Midbrain (tissue), 1 donor: ENCODE measurements around the gene PPIA.

Experiments used
- DNase-seq: peaks from one replicate; lab custom pipeline; 2025; lab: John Stamatoyannopoulos, UW

Gene PPIA

DNA sequence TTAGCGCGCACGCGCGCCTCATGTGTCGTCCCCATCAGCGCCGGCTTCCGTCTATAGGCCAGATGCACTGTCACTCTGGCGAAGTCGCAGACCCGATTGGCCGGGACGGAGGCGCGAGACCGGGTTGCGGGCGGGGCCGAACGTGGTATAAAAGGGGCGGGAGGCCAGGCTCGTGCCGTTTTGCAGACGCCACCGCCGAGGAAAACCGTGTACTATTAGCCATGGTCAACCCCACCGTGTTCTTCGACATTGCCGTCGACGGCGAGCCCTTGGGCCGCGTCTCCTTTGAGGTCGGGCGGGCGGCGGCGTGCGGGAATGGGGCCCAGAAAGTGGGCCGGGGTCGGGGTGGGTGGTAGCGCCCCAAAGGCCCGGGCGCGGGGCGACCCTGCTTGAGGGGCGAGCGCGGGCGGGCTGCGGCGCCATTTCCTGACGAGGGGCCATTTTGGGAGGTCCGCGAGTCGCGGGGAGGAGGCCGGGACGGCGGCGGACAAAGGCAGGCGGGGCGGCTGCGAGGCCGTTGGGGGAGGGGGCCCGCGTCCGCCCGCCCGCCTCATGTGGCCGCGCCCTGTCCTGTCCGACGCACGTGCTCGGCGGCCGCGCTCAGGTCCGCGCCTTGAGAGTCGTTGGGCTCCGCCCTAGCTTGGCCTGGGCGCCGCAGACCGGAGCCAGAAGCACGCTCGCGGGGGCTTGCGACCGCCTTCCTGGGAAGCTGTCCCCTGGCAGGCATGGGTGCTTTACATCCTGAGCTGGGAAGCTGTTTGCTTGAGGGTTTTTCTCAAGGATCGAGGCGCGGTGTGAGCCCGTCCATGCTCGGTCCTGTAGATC lies at the start of gene PPIA:
Gene PPIA (plus strand): TSS at position 178 of the 825 bp plus-strand sequence. CDS start 44 bp downstream, at position 222.
- peak; percentile 98 for DNase-seq

DNA sequence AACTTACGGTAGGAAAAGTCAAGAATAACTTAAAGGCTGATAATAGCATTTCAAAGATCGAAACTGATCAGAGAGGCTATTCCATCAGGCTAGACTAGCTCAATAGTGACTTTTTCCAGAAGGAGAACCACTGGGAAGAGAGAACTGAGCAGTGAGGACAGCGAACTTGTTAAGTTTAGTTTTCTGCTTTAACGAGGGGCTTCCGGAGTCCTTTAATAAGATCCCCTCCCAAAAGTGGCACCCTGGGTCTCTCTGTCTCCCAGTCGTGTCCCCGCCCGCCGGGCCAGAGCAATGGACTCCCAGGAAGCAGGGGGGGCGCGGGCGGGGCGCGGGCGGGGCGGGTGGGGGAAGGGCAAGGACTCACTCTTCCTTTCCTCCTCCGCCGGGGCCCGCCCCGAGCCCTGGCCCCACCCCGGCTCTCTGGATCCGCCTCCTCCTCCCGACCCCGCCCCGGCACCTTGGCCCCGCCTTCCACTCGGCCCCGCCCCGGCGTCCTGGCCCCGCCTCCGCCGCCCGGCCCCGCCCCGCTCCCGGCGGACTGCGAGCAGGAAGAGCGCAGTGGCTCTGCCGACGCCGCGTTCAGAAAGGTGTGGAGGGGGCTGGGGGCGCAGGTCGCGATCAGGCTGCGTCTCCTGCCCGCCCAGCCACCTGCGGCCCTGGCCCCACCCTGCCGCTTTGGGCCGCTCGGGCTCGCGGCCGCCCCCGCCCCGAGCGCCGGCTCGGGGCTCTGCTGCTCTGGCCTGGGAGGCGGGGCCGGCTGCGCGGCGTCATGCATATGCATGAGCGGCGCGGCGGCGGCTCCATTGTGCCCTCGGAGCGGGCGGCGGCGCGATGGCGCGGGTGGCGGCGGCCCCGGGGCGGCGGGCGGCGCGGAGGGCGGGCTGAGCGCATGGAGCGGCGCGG lies 48.2 kb upstream of the PPIA start, which contains the start of gene ZMIZ2:
Gene ZMIZ2 (plus strand): TSS at position 803 of the 903 bp plus-strand sequence. CDS start 7,403 bp downstream, outside the sequence.
- peak; percentile 88 for DNase-seq

DNA sequence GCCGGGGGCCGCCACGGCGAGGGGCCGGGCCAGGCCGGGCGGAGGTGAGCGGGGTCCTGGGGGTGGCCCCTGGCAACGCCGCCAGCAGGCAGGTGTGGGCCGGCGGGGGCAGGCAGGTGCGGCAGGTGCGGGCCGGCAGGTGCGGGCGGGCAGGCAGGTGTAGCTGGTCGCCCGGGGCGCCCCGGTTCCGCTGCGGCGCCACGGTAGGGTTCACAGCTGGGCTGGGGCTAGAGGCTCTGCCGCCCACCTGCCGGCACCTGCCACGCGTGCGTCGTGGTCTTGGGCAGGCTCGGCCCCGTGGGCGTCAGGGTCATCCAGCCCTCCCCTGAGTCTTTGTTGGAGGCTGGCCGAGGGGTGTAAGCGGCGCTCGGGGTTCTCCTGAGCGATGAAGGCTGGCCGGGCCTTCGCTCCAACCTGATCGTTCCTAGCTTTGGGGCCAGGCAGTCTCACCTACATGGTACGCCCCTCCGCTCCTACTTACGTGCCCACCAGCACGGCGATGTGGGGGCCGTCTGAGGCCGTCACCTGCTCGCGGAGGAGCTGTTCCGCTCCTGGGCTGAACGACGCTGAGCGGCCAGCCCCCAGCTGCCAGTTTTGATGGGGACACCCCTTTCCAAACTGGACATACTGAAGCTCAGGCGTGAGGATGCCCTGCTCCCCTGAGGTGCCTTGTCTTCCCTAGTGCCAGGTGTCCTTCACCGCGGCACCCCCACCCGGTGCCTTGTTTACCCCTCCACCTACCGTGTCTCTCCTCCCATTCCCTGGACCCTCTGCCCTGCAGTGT lies 47.3 kb upstream of the PPIA start:
- no peak for DNase-seq

DNA sequence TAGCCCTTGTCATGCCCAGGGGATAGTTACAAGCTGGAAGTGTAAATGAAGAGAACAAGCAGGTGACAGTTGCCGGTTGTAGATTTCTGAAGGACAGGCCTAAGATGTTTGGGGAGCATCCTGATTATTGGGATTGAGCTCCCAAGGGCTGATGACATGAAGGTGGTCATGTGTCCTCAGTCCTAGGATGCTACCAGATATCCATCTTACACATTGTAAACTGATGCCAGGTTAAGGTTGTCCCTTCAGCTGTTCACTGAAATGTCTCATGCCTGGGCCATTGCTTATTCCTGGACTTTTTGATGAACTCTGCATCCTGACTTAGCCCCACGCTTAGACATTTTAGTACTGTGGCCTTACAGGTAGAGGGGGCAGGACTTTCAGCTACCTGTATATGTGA lies 46.5 kb upstream of the PPIA start:
- DNase-seq = no peak

DNA sequence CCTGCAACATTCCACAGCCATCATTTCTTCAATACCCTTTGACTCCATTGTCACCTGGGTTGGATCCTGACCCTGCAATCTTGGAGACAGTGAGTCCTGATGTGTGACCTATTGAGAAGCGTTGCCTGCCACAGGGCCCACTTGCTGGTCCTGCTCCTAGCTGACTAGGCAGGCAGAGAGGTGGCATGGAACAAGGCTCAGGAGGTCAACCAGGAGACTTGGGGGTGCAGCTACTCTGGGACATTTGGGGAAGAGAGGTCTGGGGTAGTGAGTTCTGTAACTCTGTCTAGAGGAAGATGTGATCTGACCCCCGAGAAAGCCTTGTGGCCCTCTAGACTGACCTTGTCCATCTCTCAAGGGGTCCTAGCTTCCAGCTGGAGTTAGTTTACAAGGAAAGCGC lies 46.1 kb upstream of the PPIA start:
- no peak for DNase-seq

DNA sequence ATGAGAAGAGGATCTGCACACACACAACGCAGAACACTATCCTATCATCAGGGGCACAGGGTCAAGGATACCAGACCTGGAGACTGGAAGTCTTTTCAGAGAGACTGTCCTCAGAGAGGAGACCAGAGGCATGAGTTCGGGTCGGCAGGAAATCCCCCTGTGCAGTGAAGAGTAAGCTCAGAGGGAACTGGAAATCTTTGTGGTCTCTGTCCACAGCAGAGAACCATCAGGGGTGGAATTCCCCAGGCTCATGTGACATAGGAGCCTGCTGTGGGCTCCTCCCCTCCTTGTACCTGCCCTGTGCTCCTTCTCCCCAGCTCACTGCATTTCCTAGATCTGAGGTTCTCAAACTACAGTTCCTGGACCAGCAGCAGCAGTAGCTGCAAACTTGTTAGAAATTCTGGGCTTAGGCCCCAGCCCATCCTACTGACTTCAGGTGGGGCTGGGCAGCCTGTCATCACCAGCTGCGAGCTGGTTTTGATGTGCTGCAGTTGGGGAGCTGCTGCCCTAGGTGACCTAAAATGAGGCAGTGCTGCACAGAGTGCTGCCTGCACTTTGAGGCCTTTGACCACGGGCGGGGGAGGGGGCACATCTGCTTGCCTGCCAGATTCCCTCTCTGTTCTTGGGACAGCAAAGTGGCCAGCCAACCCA lies 45.4 kb upstream of the PPIA start:
- DNase-seq = no peak

DNA sequence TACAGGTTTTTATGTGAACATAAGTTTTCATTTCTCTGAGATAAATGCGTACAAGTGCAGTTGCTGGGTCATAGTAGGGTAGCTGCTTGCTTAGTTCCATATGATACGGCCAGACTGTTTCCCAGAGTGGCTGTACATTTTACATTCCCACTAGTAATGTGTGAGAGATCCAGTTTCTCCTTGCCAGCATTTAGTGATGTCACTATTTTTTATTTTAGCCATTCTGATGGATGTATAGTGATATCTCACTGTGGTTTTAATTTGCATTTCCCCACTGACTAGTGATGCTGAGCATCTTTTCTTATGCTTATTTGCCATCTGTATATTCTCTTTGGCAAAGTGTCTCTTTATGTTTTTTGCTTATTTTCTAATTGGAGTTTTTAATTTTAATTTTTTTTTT lies 43.7 kb upstream of the PPIA start:
- DNase-seq = no peak

DNA sequence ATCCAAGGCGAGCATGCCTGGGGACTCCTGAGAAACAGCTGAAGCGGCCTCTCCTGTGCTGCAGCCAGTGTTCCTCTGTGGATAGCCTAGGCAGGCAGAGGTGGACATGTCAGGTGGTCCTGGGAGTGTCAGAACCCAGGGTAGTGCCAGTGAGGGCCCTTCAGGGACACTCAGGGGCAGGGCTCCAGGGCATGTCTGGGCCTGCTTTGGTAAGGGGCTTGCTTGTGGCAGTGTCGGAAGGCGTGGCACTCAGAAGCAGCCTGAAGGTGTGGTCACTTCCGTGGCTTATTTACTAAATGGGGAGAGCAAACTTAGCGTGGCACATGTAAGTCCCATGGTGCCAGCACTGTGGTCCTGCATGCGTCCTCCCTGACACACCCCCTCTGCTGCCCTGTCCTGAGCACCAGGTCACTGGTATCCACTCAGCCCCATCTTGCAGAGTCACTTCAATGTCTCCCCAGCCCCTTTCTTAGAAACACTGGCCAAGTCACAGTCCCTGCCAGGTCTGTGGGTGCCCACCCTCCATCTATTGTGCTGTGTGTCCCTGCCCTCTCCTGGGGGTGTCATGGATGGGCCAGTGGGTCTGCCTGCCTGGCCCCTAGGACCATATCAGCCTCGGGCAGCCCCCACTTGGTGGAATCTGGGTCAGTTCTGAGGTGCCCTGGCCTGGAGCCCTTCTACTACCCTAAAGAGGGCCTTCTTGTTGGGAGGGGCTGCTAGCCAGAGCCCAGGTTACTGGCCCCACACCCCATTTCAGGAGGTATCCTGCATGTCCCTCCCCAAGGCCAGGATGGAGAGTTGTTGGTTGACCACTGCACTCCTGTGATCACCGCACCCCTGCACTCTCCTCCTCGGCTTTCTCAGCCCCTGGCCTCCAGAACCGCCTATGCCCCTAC lies 41.4 kb upstream of the PPIA start:
- DNase-seq = no peak

DNA sequence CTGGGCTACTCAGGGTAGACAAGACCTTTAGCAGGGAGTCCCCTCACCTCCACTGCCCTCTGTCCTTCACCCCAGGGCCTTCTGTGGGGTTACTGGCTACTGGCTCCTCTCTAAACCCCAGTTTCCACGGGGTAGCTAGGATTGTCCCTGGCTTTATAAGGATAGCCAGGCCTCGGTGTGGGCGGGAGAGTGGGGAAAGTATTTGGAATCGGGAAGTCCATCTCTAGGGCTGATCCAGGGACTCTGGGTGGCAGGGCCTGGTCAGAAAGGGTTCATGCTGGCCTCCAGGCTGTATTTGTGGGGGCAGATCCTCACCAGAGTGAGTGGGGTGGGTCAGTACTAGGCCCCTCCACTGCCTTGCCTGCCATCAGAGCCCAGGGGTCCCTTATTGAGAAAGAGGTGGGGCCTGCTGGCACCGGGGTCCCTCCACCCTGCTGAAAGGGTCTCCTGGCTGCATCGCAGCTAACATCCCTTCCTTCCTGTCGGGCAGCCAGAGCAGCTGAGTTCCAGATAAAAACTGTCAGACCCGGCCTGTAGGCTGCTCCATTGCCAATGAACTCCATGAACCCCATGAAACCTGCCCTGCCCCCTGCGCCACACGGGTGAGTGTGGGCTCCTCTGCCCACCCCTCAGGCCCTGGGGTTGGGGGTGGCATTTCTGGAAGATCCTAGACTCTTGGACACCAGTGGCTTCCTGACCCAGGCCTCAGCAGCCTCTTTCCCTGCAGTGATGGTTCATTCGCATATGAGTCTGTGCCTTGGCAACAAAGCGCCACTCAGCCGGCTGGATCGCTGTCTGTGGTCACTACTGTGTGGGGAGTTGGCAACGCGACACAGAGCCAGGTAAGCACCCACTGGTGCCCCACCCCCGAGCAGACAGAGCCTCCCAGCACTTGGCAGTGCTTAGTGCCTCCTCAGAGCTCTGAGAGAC lies 40.5 kb upstream of the PPIA start:
- no peak for DNase-seq

DNA sequence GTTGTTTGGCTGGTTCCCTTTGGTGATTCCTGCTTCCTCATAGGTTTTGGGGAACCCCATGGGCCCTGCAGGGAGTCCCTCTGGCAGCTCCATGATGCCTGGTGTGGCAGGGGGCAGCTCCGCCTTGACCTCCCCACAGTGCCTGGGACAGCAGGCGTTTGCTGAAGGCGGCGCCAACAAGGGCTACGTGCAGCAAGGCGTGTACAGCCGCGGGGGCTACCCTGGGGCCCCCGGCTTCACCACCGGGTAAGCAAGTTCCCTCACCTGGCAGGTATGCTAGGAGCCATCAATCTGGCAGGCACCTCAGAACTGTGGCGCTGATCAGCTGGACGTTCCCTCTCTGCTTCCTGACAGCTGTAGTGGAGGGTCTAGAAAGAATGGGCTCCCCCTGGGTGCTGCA lies 39.6 kb upstream of the PPIA start:
- DNase-seq = no peak

DNA sequence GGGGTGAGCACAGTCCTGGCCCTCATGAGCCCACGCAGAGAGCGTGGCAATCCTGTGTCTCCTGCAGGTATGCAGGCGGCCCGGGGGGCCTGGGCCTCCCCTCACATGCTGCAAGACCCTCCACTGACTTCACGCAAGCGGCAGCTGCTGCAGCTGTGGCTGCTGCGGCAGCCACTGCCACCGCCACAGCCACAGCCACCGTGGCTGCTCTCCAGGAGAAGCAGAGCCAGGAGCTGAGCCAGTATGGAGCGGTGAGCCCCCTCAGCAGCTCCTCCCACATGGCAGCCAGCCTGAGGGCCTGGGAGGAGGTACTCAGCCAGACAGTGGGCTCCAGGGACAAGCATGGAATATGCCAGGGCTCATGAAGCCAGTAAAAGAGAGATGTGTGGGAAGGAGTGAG lies 39.2 kb upstream of the PPIA start:
- peak; percentile 37 for DNase-seq

DNA sequence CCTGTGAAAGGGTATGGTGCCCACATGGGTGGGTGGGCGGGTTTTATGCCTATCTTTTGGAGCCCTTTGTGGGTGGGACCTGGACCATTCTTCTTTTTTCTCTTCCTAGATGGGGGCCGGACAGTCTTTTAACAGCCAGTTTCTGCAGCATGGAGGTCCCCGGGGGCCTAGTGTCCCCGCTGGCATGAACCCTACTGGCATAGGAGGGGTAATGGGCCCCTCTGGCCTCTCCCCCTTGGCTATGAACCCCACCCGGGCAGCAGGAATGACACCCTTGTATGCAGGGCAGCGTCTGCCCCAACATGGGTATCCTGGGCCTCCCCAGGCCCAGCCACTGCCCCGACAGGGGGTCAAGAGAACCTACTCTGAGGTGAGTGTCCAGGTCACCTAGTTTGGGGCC lies 38.7 kb upstream of the PPIA start:
- no peak for DNase-seq

DNA sequence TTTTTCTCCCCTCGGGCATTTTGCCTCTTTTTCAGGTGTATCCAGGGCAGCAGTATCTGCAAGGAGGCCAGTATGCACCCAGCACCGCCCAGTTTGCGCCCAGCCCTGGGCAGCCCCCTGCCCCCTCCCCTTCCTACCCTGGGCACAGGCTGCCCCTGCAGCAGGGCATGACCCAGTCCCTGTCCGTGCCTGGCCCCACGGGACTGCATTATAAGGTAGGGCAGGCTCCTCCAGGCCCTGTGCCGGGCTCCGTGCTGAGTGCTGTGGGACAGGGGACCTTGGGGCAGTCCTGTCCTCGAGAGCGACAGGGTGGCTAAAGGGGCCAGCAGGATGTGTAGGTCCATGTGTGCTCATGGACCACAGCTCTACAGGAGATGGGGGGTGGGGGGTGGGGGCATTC lies 37.2 kb upstream of the PPIA start:
- DNase-seq = no peak

DNA sequence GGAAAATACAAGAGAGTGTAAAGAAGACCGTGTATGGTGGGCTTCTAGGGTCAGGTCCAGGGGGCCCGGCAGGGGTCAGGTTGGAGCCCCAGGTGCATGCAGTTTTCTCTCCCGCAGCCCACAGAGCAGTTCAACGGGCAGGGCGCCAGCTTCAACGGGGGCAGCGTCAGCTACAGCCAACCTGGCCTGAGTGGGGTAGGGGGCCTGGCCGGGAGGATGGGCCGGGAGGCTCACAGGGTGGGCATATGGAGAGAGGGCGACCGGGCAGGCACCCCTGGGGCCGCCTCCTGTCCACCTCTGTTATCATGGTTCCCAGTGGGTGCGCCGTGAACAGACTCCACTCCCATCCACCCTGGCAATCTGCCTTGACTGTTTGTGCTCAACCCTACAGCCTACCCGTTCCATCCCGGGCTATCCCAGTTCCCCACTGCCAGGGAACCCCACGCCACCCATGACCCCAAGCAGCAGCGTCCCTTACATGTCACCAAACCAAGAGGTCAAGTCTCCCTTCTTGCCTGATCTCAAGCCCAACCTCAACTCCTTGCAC lies 36.4 kb upstream of the PPIA start:
- no peak for DNase-seq

DNA sequence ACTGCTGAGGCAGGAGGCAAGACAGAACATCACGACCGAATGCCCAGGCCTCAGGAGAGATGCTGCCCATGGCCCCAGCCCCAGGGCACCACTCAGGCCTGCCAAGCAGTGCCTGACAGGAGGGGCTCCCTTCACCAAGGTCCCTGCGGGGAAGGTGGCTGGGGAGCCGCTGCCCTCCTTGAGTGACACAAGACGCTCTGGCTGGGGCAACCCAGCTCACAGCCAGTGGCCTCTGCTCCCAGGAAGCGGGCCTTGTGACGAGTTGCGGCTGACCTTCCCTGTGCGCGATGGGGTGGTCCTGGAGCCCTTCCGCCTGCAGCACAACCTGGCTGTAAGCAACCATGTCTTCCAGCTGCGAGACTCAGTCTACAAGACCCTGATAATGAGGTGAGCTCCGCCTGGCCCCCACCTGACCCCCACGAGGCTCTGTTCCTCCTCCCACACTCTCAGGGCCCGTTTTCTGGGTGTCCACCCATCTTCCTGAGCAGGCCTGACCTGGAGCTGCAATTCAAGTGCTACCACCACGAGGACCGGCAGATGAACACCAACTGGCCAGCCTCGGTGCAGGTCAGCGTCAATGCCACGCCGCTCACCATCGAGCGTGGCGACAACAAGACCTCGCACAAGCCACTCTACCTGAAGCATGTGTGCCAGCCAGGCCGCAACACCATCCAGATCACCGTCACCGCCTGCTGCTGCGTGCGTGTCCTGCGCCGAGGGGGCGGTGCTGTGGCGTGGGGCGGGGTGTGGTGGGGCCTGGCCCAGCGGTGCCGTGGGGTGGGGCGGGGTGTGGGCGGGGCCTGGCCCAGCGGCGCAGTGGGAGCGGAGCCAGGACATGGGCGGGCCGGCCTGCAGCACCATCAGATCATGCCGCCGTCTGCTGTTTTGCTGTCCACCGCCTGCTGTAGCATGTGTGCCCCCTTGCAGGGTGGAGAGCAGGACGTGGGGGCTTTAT lies 35.0 kb upstream of the PPIA start:
- DNase-seq = no peak

DNA sequence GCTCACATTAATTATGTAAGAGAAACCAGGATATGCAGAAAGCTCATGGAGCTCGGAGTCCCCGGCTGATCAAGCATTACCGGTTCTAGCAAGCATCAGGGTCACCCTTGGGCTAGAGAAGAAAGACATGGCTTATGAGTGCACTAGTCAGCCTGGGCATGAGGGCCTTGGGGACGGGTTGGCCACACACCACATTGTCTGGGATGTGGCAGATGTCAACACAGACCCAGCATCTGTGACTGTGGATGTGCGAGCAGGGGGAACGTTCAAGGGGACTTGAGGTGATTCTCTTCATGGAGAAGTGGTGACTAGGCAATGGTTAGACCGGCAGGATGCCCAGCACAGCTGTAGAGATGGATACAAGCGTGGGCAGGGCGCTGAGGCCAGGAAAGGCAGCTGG lies 34.2 kb upstream of the PPIA start:
- no peak for DNase-seq

DNA sequence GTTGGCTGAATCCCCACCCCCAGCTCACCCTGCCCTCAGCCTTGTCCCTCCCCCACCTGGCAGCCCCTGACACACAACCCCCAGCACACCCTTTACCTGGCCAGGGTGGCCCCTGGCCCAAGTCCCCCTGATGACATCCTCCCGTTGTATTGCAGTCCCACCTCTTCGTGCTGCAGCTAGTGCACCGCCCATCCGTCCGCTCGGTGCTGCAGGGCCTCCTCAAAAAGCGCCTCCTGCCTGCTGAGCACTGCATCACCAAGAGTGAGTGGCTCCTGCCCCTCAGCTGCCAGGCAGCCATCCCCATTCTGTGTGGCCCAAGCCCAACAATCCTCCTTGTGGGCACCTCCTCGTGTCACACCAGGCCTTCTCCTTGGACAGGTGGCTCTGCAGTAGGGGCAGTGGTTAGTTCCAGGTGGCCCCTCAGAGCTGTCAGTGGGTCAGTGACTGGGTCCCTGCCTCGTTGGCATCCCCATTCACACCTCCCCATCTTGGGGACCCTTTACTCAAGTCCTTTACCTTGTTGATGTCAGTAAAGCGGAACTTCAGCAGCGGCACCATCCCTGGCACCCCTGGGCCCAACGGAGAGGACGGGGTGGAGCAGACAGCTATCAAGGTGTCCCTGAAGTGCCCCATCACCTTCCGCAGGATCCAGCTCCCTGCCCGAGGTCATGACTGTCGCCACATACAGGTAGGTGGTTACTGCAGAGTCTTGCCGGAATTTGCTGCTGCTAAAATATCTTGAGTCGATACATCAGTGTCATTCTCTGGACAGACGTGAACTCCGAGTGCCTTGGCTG lies 33.6 kb upstream of the PPIA start:
- no peak for DNase-seq
